GM18526 (cell line): ENCODE results near the gene ZFYVE1.

Experiments used
- POLR2A ChIP-seq: IDR thresholded peaks from 3 replicates; pipeline ENCODE4 v1.6.1; 2011; ENCODE audit not compliant: insufficient read length; ENCODE audit errors: extremely low read depth

ZFYVE1 gene

GRCh38 chr14:72966038-72966437 lies 60.9 kb downstream of the ZFYVE1 start:
- TF ChIP-seq POLR2A: no peak

- no peak for TF ChIP-seq POLR2A
These were observed 61.7 kb downstream of the ZFYVE1 start for GRCh38 chr14:72965249-72965648.

- TF ChIP-seq POLR2A: no peak
These were observed 64.0 kb downstream of the ZFYVE1 start for GRCh38 chr14:72962829-72963312.

- no peak for TF ChIP-seq POLR2A
These were observed 65.1 kb downstream of the ZFYVE1 start for GRCh38 chr14:72961579-72962335.

- no peak for TF ChIP-seq POLR2A
These were observed 68.4 kb downstream of the ZFYVE1 start for GRCh38 chr14:72958548-72958947.

GRCh38 chr14:72957213-72957612 lies 69.7 kb downstream of the ZFYVE1 start:
- TF ChIP-seq POLR2A: no peak

- TF ChIP-seq POLR2A: no peak
These were observed 74.7 kb downstream of the ZFYVE1 start for GRCh38 chr14:72952171-72952570.

- TF ChIP-seq POLR2A: no peak
These were observed 78.3 kb downstream of the ZFYVE1 start for GRCh38 chr14:72948481-72949138.

GRCh38 chr14:72947366-72948160 lies 79.3 kb downstream of the ZFYVE1 start:
- no peak for TF ChIP-seq POLR2A

GRCh38 chr14:72946491-72946890 lies 80.4 kb downstream of the ZFYVE1 start:
- no peak for TF ChIP-seq POLR2A

- no peak for TF ChIP-seq POLR2A
These were observed 81.4 kb downstream of the ZFYVE1 start for GRCh38 chr14:72945356-72946027.

GRCh38 chr14:72943876-72944430 lies 83.0 kb downstream of the ZFYVE1 start:
- no peak for TF ChIP-seq POLR2A

- no peak for TF ChIP-seq POLR2A
These were observed 84.0 kb downstream of the ZFYVE1 start for GRCh38 chr14:72942934-72943333.

- no peak for TF ChIP-seq POLR2A
These were observed 85.5 kb downstream of the ZFYVE1 start for GRCh38 chr14:72941286-72941985.
